Measurements from ENCODE around the gene BTN3A1.
"Not testable (repeated sequence)": the region's sequence is repeated elsewhere in the genome, so short reads cannot be mapped to it uniquely, and the experiment has no call there.

The BTN3A1 gene

GRCh38 chr6:26411751-26412150 is 9.7 kb downstream of the BTN3A1 start:
- no peaks in the 10 kb centered on the region for H3K4me1 ChIP-seq (ENCODE audit: control insufficient read depth, insufficient read depth, low read length)
- H3K27ac ChIP-seq (ENCODE audit: insufficient read depth, low read depth, low read length, poor library complexity, severe bottlenecking), result no peak overlapping the region
- WGBS, 2 experiments, result 86 to 91% methylated on average over 3 of the region's 3 CpGs
- H3K9me3 ChIP-seq (ENCODE audit: control insufficient read depth, low read length), result no peaks in the 10 kb centered on the region
- no peak overlapping the region for H3K4me3 ChIP-seq (ENCODE audit: insufficient read depth, low read depth, low read length)
- no peaks in the 10 kb centered on the region for H3K36me3 ChIP-seq (ENCODE audit: control insufficient read depth, insufficient read depth, low read length)
- no peaks in the 10 kb centered on the region for H3K27me3 ChIP-seq (ENCODE audit: control insufficient read depth, insufficient read depth, low read length, poor library complexity, severe bottlenecking)

DNA sequence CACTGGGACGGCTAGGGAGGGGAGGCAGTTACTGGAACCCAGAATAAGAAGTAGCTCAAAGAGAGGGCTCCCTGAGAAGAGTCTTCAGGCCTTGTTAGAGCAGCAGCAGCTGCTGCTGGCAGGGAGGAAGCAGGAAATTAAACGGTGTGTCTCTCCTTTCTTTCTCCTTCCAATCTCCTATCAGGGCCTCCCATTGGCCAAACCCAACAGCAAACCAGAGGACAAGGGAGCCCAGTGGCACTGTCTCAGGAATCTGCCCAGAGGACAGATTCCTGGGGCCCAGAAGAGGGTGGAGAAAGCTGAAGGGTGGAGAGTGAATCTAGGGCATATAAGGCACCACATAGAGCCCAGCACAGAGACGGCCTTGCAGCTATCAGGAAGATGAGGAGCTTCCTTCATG is 10.2 kb downstream of the BTN3A1 start:
- no peaks in the 10 kb centered on the region for H3K27me3 ChIP-seq (ENCODE audit: control insufficient read depth, insufficient read depth, low read length, poor library complexity, severe bottlenecking)
- 63% methylated on average over 3 of the region's 3 CpGs for WGBS, 2 experiments
- H3K4me1 ChIP-seq (ENCODE audit: control insufficient read depth, insufficient read depth, low read length), result no peaks in the 10 kb centered on the region
- H3K9me3 ChIP-seq (ENCODE audit: control insufficient read depth, low read length), result no peaks in the 10 kb centered on the region
- no peak overlapping the region for H3K4me3 ChIP-seq (ENCODE audit: insufficient read depth, low read depth, low read length)
- H3K36me3 ChIP-seq (ENCODE audit: control insufficient read depth, insufficient read depth, low read length), result no peaks in the 10 kb centered on the region
- H3K27ac ChIP-seq (ENCODE audit: insufficient read depth, low read depth, low read length, poor library complexity, severe bottlenecking), result no peak overlapping the region

DNA sequence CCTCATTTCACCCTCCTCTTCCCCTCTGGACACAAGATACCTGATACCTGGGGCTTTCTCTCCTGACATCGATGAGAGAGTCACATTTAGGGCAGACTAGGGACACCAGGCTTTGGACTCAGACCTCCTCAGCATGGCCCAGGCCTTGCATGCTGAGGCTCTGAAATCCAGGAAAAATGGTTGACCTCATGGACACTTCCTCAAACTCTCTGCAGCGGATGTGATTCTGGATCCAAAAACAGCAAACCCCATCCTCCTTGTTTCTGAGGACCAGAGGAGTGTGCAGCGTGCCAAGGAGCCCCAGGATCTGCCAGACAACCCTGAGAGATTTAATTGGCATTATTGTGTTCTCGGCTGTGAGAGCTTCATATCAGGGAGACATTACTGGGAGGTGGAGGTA is 10.9 kb downstream of the BTN3A1 start:
- H3K9me3 ChIP-seq (ENCODE audit: control insufficient read depth, low read length), result no peaks in the 10 kb centered on the region
- WGBS, 2 experiments, result 94 to 95% methylated on average over 4 of the region's 4 CpGs
- no peaks in the 10 kb centered on the region for H3K36me3 ChIP-seq (ENCODE audit: control insufficient read depth, insufficient read depth, low read length)
- H3K27ac ChIP-seq (ENCODE audit: insufficient read depth, low read depth, low read length, poor library complexity, severe bottlenecking), result no peak overlapping the region
- H3K4me1 ChIP-seq (ENCODE audit: control insufficient read depth, insufficient read depth, low read length), result no peaks in the 10 kb centered on the region
- H3K4me3 ChIP-seq (ENCODE audit: insufficient read depth, low read depth, low read length), result no peak overlapping the region
- no peaks in the 10 kb centered on the region for H3K27me3 ChIP-seq (ENCODE audit: control insufficient read depth, insufficient read depth, low read length, poor library complexity, severe bottlenecking)

- no peak overlapping the region for H3K27ac ChIP-seq (ENCODE audit: insufficient read depth, low read depth, low read length, poor library complexity, severe bottlenecking)
- H3K27me3 ChIP-seq (ENCODE audit: control insufficient read depth, insufficient read depth, low read length, poor library complexity, severe bottlenecking), result no peaks in the 10 kb centered on the region
- H3K9me3 ChIP-seq (ENCODE audit: control insufficient read depth, low read length), result no peaks in the 10 kb centered on the region
- H3K4me3 ChIP-seq (ENCODE audit: insufficient read depth, low read depth, low read length), result no peak overlapping the region
- H3K36me3 ChIP-seq (ENCODE audit: control insufficient read depth, insufficient read depth, low read length), result no peaks in the 10 kb centered on the region
- 84 to 93% methylated on average over 3 of the region's 3 CpGs for WGBS, 2 experiments
- no peaks in the 10 kb centered on the region for H3K4me1 ChIP-seq (ENCODE audit: control insufficient read depth, insufficient read depth, low read length)
Observed at GRCh38 chr6:26414281-26414680, 12.2 kb downstream of the BTN3A1 start.

GRCh38 chr6:26415036-26415614 is 13.1 kb downstream of the BTN3A1 start:
- no peaks in the 10 kb centered on the region for H3K4me1 ChIP-seq (ENCODE audit: control insufficient read depth, insufficient read depth, low read length)
- H3K36me3 ChIP-seq (ENCODE audit: control insufficient read depth, insufficient read depth, low read length), result no peaks in the 10 kb centered on the region
- H3K4me3 ChIP-seq (ENCODE audit: insufficient read depth, low read depth, low read length), result no peak overlapping the region
- 93% methylated on average over 1 of the region's 1 CpG; no CpG with 5 or more reads in 1 of the 2 experiments for WGBS, 2 experiments
- no peaks in the 10 kb centered on the region for H3K9me3 ChIP-seq (ENCODE audit: control insufficient read depth, low read length)
- no peak overlapping the region for H3K27ac ChIP-seq (ENCODE audit: insufficient read depth, low read depth, low read length, poor library complexity, severe bottlenecking)
- H3K27me3 ChIP-seq (ENCODE audit: control insufficient read depth, insufficient read depth, low read length, poor library complexity, severe bottlenecking), result no peaks in the 10 kb centered on the region

- H3K36me3 ChIP-seq (ENCODE audit: control insufficient read depth, insufficient read depth, low read length), result no peaks in the 10 kb centered on the region
- no peak overlapping the region for H3K27ac ChIP-seq (ENCODE audit: insufficient read depth, low read depth, low read length, poor library complexity, severe bottlenecking)
- no peaks in the 10 kb centered on the region for H3K27me3 ChIP-seq (ENCODE audit: control insufficient read depth, insufficient read depth, low read length, poor library complexity, severe bottlenecking)
- no peaks in the 10 kb centered on the region for H3K9me3 ChIP-seq (ENCODE audit: control insufficient read depth, low read length)
- WGBS, 2 experiments, result 86 to 100% methylated on average over 2 of the region's 2 CpGs
- no peak overlapping the region for H3K4me3 ChIP-seq (ENCODE audit: insufficient read depth, low read depth, low read length)
- H3K4me1 ChIP-seq (ENCODE audit: control insufficient read depth, insufficient read depth, low read length), result no peaks in the 10 kb centered on the region
Observed at GRCh38 chr6:26415791-26416190, 13.7 kb downstream of the BTN3A1 start.

DNA sequence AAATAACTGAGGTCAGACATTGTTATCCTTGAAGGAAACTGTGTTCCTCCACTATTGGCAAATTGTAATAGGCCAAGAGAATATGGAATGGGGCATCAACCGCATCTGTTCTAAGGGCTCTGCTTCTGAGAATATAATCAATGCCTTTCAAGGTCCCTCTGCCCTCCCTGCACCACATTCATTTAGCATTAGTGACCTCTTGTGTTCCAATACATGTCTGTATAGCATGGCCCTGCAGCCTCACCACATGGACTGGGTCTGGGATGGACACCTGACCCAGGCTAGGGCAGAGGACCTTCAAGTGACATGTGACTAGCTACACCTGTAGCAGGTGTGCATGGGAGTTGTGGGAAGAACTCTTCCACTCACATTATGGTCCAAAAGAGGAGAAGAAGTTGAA is 14.2 kb downstream of the BTN3A1 start:
- WGBS, 2 experiments, result 94 to 100% methylated on average over 1 of the region's 1 CpG
- H3K36me3 ChIP-seq (ENCODE audit: control insufficient read depth, insufficient read depth, low read length), result no peaks in the 10 kb centered on the region
- no peaks in the 10 kb centered on the region for H3K9me3 ChIP-seq (ENCODE audit: control insufficient read depth, low read length)
- no peaks in the 10 kb centered on the region for H3K27me3 ChIP-seq (ENCODE audit: control insufficient read depth, insufficient read depth, low read length, poor library complexity, severe bottlenecking)
- H3K27ac ChIP-seq (ENCODE audit: insufficient read depth, low read depth, low read length, poor library complexity, severe bottlenecking), result no peak overlapping the region
- no peaks in the 10 kb centered on the region for H3K4me1 ChIP-seq (ENCODE audit: control insufficient read depth, insufficient read depth, low read length)
- H3K4me3 ChIP-seq (ENCODE audit: insufficient read depth, low read depth, low read length), result no peak overlapping the region

GRCh38 chr6:26418077-26418476 is 16.0 kb downstream of the BTN3A1 start:
- H3K36me3 ChIP-seq (ENCODE audit: control insufficient read depth, insufficient read depth, low read length); H3K4me3 ChIP-seq (ENCODE audit: insufficient read depth, low read depth, low read length); H3K9me3 ChIP-seq (ENCODE audit: control insufficient read depth, low read length); H3K27me3 ChIP-seq (ENCODE audit: control insufficient read depth, insufficient read depth, low read length, poor library complexity, severe bottlenecking); H3K27ac ChIP-seq (ENCODE audit: insufficient read depth, low read depth, low read length, poor library complexity, severe bottlenecking); H3K4me1 ChIP-seq (ENCODE audit: control insufficient read depth, insufficient read depth, low read length): not testable (repeated sequence)
- 89 to 90% methylated on average over 2 of the region's 2 CpGs for WGBS, 2 experiments

GRCh38 chr6:26418795-26419194 is 16.7 kb downstream of the BTN3A1 start:
- not testable (repeated sequence) for H3K36me3 ChIP-seq (ENCODE audit: control insufficient read depth, insufficient read depth, low read length); H3K4me3 ChIP-seq (ENCODE audit: insufficient read depth, low read depth, low read length); H3K4me1 ChIP-seq (ENCODE audit: control insufficient read depth, insufficient read depth, low read length); H3K9me3 ChIP-seq (ENCODE audit: control insufficient read depth, low read length); H3K27me3 ChIP-seq (ENCODE audit: control insufficient read depth, insufficient read depth, low read length, poor library complexity, severe bottlenecking); H3K27ac ChIP-seq (ENCODE audit: insufficient read depth, low read depth, low read length, poor library complexity, severe bottlenecking)
- WGBS, 2 experiments, result 93 to 96% methylated on average over 3 of the region's 3 CpGs

GRCh38 chr6:26420688-26421171 is 18.7 kb downstream of the BTN3A1 start:
- no peaks in the 10 kb centered on the region for H3K4me1 ChIP-seq (ENCODE audit: control insufficient read depth, insufficient read depth, low read length)
- no peaks in the 10 kb centered on the region for H3K27me3 ChIP-seq (ENCODE audit: control insufficient read depth, insufficient read depth, low read length, poor library complexity, severe bottlenecking)
- WGBS, 2 experiments, result 52 to 54% methylated on average over 4 of the region's 4 CpGs
- H3K9me3 ChIP-seq (ENCODE audit: control insufficient read depth, low read length), result no peaks in the 10 kb centered on the region
- H3K27ac ChIP-seq (ENCODE audit: insufficient read depth, low read depth, low read length, poor library complexity, severe bottlenecking), result no peak overlapping the region
- H3K36me3 ChIP-seq (ENCODE audit: control insufficient read depth, insufficient read depth, low read length), result no peaks in the 10 kb centered on the region
- H3K4me3 ChIP-seq (ENCODE audit: insufficient read depth, low read depth, low read length), result peak overlapping the region; percentile 76

Data from ectodermal cell (in vitro differentiated cells).